ENCODE measurements around the gene TMUB1.

Gene TMUB1, protein sequence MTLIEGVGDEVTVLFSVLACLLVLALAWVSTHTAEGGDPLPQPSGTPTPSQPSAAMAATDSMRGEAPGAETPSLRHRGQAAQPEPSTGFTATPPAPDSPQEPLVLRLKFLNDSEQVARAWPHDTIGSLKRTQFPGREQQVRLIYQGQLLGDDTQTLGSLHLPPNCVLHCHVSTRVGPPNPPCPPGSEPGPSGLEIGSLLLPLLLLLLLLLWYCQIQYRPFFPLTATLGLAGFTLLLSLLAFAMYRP

DNA sequence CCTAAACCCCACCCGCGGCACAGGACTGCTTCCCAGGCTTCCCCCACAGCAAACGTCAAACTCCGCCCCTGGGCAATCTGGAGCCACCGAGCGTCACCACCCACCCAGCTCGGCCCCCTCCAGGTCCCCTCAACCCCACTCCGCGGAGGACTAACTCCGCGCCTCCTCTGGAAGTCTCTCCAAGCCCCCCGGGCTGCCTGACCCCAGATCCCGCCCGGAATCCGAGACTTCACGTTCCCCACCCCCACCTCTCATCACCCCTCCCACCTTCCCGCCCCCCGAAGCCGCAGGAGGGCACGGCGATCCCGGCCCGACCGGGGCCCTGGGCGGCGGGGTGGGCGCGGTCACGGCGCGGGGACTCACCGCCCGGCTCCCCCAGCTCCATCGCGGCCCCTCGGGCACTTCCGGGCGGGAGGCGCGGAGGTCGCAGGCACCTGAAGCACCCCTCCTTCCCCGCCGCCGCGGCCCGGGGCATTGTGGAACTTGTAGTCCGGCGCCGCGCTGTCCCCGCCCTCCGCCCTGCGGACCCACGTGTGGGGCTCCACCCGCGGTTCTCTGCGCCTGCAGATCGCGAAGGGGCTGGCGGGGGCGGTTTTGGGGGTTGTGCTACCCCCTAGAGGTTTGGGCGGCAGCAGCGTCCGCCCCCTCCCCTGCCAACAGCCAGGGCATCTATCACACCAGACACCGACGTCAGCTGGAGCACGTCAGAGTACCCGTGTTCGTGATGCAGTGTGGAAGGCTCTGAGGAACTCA is at the start of gene TMUB1:
TMUB1 (minus strand) TSS at position 423 of the 753 bp plus-strand sequence. CDS start 930 bp downstream, outside the sequence.
- POLR2A ChIA-PET (ENCODE audit: low non-redundant PET), result no interaction called here
- TF ChIP-seq, protein P1, sequence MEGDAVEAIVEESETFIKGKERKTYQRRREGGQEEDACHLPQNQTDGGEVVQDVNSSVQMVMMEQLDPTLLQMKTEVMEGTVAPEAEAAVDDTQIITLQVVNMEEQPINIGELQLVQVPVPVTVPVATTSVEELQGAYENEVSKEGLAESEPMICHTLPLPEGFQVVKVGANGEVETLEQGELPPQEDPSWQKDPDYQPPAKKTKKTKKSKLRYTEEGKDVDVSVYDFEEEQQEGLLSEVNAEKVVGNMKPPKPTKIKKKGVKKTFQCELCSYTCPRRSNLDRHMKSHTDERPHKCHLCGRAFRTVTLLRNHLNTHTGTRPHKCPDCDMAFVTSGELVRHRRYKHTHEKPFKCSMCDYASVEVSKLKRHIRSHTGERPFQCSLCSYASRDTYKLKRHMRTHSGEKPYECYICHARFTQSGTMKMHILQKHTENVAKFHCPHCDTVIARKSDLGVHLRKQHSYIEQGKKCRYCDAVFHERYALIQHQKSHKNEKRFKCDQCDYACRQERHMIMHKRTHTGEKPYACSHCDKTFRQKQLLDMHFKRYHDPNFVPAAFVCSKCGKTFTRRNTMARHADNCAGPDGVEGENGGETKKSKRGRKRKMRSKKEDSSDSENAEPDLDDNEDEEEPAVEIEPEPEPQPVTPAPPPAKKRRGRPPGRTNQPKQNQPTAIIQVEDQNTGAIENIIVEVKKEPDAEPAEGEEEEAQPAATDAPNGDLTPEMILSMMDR (conservative IDR thresholded peaks at IDR 0.05; ENCODE audit: low read depth), result no peak
- peak; percentile 32 for DNase-seq (ENCODE audit: low spot score)
- CTCF ChIA-PET, result no interaction called here
- H3K27ac ChIP-seq, result peak within 1 kb of the TSS; percentile 99

GRCh38 chr7:151132461-151133205 is 49.3 kb upstream of the TMUB1 start:
- CTCF ChIA-PET, result no interaction called here

DNA sequence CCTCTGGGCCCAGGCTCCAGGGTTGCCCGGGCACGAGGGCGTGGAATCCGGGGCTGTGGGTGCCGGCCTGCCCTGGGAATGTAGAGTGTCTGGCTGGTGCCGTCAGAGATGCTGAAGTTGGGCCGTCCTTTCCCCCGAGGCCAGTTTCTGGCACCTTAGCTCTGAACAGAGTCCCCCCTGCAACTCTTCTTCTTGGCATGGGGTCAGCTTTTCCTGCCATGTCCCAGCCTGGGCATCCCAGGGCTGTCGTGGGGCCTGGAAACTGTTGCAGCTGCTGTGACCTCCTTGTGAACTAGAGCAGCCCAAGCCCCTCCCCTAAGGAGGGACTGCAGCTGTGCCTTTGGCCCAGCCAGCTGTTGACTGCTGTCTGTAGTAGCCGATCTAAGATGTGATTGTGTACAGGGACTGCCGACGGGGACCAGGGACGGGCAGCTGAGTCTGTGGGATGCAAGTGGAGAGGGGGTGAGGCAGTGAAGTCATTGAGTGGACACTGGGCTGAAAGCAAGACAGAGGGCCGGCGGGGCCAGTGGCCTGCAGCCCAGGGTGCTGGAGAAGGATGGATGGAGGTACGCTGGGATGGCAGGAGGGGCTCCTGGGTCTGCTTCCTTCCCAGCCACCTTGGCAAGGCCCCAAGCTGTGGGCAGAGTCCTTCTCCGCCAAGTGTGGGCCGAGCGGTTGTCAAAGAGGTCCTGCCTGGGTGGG is 48.5 kb upstream of the TMUB1 start:
- DNase-seq (ENCODE audit: low spot score), result no peak
- TF ChIP-seq, protein P1 (conservative IDR thresholded peaks at IDR 0.05; ENCODE audit: low read depth), result no peak
- POLR2A ChIA-PET (ENCODE audit: low non-redundant PET), result no interaction called here
- CTCF ChIA-PET, result interaction anchor here (0.6 kb wide), 1 partner anchor 10 kb away, joined by 3 read pairs; no protein-coding TSS in a partner anchor
- no peak overlapping the region; the same call in 1 of the 2 replicates for H3K27ac ChIP-seq

More at GRCh38 chr7:151132461-151133205, 49.3 kb upstream of the TMUB1 start:
- POLR2A ChIA-PET (ENCODE audit: low non-redundant PET), result no interaction called here
- H3K27ac ChIP-seq, result no peak overlapping the region; the same call in 1 of the 2 replicates
- TF ChIP-seq, protein P1 (conservative IDR thresholded peaks at IDR 0.05; ENCODE audit: low read depth), result no peak
- DNase-seq (ENCODE audit: low spot score), result no peak

DNA sequence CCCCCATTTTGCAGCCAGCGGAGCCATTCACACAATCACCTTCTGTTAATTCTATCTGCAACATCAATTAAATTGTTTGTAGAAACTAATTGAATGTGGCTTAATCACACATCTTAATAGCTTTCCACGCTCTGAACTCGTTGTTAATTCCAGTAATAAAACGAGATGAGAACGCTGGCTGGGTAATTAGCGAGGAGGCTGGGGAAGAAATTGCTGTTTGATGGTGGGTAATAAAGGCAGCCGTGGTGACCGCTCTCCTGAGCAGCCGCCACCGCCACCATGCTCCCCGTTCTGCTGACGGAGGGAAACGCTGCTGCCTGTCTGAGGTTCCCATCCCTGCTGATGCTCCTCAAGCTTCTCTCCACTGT is 47.9 kb upstream of the TMUB1 start:
- ChIA-PET CTCF (no interaction called here), POLR2A (ENCODE audit: low non-redundant PET) (no interaction called here)
- TF ChIP-seq, protein P1 (conservative IDR thresholded peaks at IDR 0.05; ENCODE audit: low read depth), result no peak
- DNase-seq (ENCODE audit: low spot score), result no peak
- no peak overlapping the region for H3K27ac ChIP-seq

- DNase-seq (ENCODE audit: low spot score), result no peak
- peak overlapping the region; percentile 1; the same call in 1 of the 2 replicates for H3K27ac ChIP-seq
- ChIA-PET CTCF (no interaction called here), POLR2A (ENCODE audit: low non-redundant PET) (no interaction called here)
- TF ChIP-seq, protein P1 (conservative IDR thresholded peaks at IDR 0.05; ENCODE audit: low read depth), result no peak
Measured at GRCh38 chr7:151130741-151131157, 47.5 kb upstream of the TMUB1 start.
